AML-193 (cell line): ENCODE data around the gene AFAP1L2.

Source experiments
- DNase-seq, 2 experiments: peaks; one replicate each; lab custom pipeline; 2025; lab: John Stamatoyannopoulos, UW

Gene AFAP1L2

DNA sequence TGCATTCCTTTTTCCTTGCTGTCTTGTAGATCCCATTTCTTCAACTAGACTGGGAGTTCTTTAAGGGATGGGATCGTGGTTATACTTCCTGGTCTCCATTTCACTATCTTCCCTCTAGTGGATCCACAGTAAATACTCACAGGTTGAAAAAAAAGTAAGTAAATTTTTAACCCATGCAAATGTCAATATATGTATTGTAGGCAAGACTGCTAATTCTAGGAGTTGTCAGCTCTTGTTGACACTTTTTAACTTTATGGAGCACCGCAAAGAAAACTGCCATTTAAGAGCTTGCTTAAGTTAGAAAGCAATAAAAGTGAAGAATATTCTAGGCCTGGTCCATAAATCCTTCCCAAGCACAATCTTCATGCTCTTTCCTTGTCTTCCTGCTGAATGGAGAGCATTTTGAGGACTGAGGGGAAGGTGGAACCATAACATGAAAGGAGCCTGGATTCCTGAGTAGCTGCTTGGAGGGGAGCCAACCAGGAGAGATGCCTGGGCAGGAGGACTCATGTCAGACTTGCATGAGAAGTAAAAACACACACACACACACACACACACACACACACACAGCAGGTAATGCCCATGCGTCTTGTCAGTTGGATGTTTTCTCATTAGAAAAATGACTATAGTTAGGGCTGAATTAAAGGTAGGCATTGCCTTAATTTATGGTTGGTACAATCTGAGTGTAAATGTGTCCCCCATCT lies 133.1 kb downstream of the AFAP1L2 start:
- no peak for DNase-seq

DNA sequence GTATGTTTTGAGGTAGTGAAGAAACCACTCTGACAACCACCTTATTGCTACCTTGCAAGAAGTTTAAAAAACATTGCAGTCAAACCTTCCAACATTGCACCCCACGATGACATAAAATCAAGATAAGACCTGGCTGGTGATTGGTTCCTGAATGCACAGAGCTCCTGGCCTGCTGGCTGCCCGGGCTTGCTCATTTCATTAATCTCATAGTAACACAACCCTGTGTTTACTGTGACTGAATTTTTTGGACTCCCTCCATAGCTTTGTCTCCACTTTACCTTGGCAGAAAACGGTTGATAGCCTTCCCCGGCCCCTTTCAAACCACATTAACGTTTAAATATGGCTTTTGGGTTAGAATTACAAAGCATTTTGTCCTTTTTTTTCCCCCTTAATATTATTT lies 137.8 kb downstream of the AFAP1L2 start:
- no peak for DNase-seq

GRCh38 chr10:114265392-114266053 lies 138.8 kb downstream of the AFAP1L2 start:
- DNase-seq, result no peak

GRCh38 chr10:114262496-114262895 lies 141.8 kb downstream of the AFAP1L2 start:
- no peak for DNase-seq

GRCh38 chr10:114261076-114261475 lies 143.2 kb downstream of the AFAP1L2 start:
- DNase-seq, result no peak

DNA sequence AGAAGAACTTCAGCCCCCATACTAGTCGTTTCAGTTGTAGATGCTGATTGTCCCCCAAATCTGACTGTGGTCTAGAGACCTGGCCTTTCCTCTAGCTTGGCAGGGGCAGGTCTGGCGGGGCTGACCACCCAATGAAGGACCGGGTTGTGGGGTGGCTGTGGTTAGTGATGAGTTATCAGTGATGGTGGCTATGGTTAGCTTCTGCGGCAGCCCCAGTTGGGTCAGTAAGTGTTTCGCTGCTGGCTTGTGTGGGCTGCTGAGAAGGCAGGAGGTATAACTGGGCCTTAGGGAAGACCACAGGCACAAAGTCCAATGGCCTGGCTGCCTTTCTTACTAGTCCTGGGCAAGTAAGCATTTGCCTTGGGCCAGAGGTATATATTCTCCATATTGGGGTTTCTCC lies 143.9 kb downstream of the AFAP1L2 start:
- no peak for DNase-seq

GRCh38 chr10:114259824-114260223 lies 144.5 kb downstream of the AFAP1L2 start:
- no peak for DNase-seq

DNA sequence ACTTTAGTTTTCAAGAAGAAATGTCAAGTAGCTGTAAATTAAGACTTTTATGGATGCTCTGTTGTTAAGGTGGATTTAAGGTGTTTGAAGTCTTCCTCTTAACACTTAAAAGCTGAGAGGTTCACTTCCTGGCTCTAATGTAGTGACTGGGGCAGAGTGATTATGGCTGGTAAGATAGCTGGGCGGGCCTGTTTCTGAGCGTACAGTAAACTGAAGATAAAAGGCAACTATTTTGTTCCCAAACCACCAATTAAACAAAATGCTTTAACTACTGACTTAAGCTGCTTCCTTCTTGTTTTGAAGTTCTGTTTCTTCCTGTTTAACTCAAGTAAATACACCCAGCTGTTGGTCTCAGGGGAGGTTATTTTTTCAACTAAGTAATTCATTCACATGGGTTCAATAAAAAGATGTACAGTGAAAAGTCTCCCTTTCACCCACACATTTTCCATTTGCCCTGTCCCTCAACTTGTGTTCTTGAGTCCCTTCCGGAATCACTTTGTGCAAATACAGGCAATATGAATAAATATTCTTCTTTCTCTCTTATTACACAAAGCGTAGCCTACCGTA lies 145.9 kb downstream of the AFAP1L2 start:
- no peak for DNase-seq

DNA sequence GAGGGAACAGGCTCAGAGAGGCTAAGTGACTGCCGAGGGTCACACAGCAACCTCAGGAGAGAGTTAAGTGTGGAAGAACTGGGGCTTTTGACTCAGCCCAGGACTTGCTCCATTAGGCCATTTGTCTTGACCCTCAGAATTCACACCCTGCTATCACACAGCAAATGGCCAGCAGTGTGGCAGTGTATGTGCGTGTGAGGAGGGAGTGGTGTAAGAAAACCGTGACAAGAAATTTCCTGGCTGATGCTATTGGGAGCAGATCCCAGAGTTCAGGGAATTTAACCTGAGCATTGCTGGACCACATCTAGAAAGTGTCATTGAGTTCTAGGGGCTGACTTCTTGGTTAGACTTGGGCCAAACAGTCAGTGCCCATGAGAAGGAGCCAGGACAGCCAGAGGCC lies 146.8 kb downstream of the AFAP1L2 start:
- DNase-seq, result no peak

DNA sequence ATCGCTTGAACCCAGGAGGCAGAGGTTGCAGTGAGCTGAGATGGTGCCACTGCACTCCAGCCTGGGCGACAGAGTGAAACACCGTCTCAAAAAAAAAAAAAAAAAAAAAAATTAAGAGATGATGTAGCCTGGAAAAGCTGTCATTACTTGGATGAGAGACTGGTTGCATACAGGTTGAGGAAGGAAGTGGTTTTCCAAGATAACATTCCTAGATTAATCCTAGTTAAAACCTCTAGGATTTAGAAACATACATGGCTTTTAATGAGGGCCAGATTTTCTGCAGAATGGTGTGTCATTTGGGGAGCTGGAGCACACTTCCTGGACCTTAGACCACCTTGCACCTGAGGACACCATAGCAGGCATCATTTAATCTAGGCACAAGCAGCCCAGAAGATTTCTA lies 147.5 kb downstream of the AFAP1L2 start:
- no peak for DNase-seq

DNA sequence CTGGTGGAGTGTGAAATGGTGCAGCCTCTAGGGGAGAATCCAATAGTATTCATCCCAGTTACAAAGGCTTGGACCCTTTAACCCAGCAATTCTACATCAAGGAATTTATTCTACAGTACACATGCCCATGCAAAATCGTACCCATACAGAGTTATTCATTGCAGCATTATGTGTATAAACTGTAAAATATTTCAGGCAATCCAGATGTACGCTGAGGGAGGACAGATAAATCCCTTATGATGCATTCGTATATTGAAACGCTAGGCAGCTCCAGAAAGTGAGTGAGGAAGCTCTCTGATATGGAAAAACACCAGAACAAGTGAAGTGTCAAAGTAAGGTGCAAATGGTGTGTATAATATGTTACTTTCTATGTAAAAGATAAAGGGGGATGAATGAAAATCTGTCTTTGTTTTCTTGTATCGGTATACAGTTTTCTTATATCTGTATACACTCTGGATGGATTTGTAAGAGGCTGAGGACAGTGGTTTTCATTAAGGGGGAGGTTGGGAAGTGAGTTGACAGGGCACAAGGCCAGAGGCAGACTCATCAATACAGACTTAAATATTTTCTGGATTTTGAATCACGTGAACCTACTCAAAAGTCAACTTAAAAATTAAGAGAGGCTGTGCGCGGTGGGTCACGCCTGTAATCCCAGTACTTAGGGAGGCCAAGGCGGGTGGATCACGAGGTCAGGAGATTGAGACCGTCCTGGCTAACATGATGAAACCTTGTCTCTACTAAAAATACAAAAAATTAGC lies 148.1 kb downstream of the AFAP1L2 start:
- DNase-seq, result no peak

GRCh38 chr10:114255227-114255626 lies 149.1 kb downstream of the AFAP1L2 start:
- no peak for DNase-seq

DNA sequence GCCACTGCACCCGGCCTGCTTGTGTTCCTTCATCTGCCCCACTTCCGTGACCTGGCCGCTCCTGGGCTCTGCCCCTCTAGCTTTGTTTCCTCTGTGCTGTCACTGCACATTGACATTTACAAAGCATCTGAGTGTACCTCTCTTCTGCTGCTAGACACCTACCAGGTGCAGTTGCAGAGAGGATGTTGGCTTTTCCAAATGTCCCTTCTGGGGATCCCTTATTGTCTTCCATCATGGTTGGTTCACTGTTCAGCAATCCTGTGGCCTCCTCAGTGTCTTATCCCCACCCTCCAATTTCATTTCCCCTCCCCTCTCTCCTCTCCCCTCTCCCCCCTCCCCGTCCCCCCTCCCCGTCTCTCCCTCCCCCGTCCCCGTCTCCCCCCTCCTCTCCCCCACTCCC lies 151.4 kb downstream of the AFAP1L2 start:
- DNase-seq, result no peak

- DNase-seq, result no peak
These were observed 152.2 kb downstream of the AFAP1L2 start for GRCh38 chr10:114252092-114252491.

DNA sequence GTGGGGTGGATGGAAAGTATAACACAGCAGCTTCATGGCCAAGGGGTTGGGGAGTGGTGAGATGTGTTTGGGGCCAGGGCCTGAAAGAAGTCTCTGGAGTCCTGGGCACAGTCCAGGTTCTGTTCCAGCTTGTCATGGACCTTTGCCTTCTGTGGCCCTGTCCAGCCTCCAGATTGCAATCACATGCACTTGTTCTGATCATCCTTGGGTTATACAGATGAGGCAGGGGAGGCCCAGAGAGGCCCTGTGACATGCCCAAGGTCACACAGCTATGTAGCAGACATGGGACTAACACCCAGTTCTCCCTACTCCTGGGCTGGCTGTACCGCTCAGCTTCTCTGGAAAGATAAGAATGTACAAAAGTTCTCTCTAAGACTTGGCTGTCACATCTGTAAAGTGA lies 153.6 kb downstream of the AFAP1L2 start:
- no peak for DNase-seq

- DNase-seq, result no peak
These were observed 154.1 kb downstream of the AFAP1L2 start for GRCh38 chr10:114250236-114250635.

DNA sequence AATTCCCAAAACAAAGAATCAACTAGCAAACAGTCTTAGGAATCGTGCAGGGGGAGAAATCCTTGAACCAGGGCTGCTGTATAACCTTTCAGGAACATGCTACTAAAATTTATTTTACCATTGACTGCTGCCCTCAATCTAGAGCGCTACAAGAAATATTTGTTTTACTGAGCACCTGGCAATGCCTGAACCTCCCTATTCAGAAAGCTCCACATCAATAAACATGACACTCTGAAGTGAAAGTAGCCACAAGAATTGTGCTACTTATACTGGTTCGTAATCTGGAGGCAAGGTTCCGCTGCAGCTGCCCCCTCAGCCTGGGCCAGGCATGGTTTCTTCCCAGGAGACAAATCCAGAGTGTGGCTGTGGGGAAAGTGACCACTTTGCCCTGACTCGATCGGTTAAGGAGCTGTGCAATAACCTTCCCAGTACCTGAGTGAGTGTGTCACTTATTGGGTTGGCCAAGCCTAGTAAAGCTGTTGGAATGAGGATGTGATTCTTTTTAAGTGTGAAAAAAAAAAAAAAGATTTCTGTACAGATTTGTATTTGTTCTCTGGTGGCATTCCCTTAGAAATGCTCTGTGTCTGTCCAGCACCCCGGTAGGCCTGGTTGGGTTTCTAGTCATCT lies 157.5 kb downstream of the AFAP1L2 start:
- no peak for DNase-seq

GRCh38 chr10:114245121-114245791 lies 159.0 kb downstream of the AFAP1L2 start:
- no peak for DNase-seq
